Nucleus accumbens (tissue), 56 donors: ENCODE data around the gene NOXO1.
A peak's percentile ranks its signal among the peaks of the same experiment; 100 is the strongest.

Experiments
- DNase-seq, 56 donors: peaks; one replicate each; lab custom pipeline; 2025; lab: John Stamatoyannopoulos, UW

The NOXO1 gene

DNA sequence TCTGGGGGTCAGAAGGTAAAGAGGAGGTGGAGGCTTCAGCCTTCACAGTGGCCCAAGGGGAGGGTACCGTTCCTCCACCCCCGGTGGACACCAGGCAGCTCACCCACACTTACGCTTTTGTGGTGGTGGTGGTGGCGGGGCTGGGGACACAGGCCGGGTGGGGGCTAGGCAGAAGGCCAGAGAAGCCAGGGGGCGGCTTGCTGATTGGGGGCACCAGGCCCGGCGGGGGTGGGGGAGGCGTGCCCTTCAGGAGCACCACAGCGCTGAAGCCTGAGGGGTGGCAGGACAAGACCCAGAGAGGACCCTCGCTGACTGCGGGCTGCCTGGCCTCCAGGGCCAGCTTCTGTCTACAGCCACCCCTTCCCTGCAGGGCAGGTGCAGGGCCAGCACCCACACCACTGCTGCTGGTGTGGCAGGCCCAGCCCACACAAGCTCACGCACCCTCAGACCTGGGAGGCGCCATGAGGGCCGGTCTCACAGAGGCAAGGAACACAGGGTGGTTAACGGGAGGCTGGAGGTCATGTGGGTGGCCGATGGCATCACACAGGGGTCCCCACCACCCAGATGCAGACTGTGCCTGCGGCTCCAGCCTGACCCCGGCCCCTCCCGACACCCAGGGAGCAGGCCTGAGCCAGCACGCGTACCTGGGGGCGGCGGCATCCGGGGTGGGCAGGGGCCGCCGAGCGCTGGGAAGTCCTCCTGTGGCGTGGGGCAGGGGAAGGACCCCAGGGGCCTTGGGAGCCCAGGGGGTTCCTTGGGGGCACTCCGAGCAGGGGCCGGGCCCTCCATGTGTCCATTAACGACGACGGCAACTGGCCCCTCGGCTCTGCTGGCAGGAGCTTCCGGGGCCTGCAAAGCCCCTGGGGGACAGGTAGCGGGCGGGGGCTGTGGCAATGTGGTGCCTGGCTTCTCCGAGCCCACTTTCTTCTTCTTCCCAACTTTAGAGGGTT lies 17.9 kb upstream of the NOXO1 start:
- no peak for DNase-seq

DNA sequence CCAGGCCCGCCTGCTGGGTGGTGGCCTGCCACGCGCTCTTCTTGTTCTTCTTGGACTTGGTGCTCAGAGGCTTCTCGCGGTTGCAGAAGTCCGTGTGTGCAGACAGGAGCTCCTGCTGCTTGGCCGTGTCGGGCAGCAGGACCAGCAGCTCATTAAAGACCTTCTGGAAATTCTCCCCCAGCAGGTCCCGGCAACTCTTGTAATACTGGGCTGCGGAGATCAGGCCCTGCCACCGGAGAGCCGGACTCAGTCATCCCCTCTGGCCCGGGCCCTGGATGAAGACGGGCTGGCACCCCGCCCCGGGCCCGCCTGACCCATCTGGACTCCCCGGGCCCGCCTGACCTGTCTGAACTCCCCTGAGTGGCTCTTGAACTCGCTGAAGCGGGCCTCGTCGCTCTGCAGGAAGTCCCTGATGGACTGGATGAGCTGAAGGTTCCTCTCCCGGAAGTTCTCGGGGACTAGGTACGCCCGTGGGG lies 17.1 kb upstream of the NOXO1 start:
- no peak for DNase-seq

DNA sequence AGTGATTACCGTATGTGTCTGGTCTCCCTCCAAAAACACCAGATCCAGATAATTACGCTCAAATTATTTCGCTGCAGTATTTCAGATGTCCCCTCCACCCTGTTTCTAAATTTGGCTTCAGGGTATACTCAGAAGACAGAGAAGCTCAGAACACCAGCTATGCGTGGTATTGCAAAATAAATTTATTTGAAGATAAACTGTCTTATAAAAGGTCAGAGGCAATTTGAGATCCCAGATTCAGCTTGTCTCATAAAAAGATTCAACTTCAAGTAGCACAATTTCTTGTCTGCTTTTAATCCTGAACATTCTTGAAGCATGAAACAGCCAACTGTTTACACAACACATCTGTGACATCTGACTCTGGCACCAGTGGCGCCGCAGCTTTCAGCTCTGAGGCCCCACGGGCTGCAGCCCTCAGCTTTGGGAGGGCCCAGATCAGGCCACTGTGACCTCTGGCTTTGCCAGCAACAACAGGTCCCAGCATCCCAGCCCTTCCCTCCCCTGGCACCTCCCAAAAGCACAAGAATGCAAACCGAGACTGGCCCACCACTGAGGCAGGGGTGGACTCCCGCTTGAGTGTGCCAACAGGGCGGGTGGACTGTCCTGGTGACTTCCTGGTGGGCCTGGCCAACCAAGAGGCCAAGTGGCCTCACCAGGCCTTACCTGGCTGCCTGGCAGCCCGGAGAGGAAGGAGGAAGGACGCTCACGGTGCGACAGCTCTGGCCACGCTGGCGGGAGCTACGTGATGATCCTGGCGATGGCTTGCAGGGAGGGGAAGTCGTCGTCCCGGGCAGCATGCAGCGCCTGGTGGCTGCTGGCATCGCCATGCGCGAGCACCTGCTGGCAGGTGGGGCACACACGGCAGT lies 16.5 kb upstream of the NOXO1 start:
- no peak for DNase-seq

- DNase-seq = no peak
These were observed 12.5 kb upstream of the NOXO1 start for GRCh38 chr16:1993731-1994131.

DNA sequence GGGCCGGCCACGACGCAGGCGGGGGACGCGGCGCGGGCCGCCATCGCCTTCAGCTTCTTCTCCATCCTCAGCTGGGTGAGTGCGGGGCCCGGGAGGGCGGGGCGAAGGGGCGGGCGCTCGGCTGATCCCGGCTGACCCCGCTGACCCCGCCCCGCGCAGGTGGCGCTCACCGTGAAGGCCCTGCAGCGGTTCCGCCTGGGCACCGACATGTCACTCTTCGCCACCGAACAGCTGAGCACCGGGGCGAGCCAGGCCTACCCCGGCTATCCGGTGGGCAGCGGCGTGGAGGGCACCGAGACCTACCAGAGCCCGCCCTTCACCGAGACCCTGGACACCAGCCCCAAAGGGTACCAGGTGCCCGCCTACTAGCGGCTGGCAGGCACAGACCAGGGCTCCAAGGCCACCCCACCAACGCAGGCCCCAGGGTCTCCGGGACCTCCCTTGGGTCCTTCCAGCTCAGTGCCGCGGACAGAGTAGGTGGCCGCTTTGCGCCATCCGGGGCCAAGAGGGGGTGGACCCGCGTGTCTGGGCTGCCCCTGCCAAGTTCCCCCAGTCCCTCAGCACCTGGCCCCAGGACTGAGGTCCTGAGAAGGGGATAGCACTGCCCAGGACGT lies 11.5 kb upstream of the NOXO1 start:
- DNase-seq = no peak

- peak in 55 of 56 donors; percentile 34 to 94 (median 80) for DNase-seq
These were observed 10.9 kb upstream of the NOXO1 start for GRCh38 chr16:1991948-1992703.

DNA sequence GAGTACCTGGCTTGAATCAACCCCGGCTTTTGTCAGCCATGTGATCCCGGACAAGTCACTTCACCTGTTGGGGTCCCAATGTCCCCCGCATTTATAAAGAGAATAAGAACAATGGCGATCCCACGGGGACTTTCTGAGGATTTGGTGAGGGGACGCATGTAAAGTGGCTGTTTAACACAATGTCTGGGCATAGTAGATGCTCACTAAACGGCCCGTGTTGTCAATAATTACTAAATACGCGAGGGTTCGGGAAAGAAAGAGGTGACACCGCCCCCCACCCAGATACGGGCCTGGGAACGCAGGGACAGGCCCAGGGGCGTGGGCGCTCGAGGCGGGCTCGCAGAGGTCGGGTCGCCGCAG lies 10.3 kb upstream of the NOXO1 start:
- DNase-seq = no peak

DNA sequence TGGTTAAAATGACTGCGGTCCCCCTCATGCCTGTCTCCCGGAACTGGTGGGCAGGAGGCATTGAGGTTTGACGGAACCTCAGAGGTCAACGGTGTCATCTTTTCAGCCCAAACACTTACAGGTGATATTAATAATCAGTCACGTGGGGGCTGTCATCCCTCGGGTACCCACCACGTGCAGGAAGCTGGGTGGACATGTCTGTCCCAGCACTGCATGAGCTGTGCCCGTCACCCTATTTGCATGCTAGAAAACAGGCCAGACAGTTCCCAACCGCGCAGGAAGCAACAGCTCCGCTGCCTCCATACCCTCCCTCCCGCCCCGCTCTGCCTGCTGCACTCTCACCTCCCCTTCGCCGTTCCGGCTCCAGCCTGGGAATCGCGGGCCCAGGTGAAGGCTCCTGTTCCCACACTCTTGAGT lies 9.9 kb upstream of the NOXO1 start:
- no peak for DNase-seq

GRCh38 chr16:1990351-1991134 lies 9.3 kb upstream of the NOXO1 start:
- peak in 3 of 56 donors; percentile 30 to 46 (median 41) for DNase-seq

DNA sequence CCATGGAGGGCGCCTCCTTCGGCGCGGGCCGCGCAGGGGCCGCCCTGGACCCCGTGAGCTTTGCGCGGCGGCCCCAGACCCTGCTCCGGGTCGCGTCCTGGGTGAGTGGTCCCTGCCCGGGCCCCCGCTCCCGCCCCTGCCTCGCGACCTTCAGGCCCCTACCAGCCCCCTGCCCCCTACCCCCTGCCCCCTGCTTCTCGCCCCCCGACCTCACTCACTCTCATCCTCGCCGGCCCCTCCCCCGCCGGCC lies 8.8 kb upstream of the NOXO1 start:
- no peak for DNase-seq

GRCh38 chr16:1989209-1990100 lies 8.2 kb upstream of the NOXO1 start, which contains the start of gene SYNGR3:
Gene SYNGR3 (plus strand): TSS chr16:1989970. CDS start chr16:1990103, 133 bp downstream.
- peak in 1 of 56 donors; percentile 24 for DNase-seq

- DNase-seq = no peak
These were observed 5.9 kb upstream of the NOXO1 start for GRCh38 chr16:1987198-1987597.

DNA sequence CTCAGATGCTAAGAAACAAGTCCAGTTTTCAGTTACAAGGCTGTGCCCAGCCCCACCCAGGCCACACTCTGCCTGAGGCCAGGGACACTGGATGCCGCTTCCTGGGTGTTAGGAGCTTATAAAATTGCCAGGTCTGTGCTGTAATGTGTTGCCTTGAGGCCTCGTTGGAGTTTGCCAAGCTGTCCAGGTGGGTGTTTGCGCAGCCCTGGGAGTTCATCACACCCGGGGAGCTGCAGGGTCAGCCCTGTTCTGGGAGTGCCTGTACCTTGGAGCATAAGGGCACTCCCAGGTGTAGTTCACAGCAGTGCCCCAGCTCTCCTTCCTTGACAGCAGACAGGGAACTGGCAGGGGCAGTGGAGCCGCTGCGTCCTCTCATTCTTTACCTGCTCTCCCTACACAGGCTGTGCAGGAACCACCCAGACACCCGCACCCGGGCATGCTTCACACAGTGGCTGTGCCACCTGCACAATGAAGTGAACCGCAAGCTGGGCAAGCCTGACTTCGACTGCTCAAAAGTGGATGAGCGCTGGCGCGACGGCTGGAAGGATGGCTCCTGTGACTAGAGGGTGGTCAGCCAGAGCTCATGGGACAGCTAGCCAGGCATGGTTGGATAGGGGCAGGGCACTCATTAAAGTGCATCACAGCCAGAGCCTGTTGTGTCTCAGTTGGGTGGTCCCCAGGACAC lies 4.3 kb upstream of the NOXO1 start:
- no peak for DNase-seq

DNA sequence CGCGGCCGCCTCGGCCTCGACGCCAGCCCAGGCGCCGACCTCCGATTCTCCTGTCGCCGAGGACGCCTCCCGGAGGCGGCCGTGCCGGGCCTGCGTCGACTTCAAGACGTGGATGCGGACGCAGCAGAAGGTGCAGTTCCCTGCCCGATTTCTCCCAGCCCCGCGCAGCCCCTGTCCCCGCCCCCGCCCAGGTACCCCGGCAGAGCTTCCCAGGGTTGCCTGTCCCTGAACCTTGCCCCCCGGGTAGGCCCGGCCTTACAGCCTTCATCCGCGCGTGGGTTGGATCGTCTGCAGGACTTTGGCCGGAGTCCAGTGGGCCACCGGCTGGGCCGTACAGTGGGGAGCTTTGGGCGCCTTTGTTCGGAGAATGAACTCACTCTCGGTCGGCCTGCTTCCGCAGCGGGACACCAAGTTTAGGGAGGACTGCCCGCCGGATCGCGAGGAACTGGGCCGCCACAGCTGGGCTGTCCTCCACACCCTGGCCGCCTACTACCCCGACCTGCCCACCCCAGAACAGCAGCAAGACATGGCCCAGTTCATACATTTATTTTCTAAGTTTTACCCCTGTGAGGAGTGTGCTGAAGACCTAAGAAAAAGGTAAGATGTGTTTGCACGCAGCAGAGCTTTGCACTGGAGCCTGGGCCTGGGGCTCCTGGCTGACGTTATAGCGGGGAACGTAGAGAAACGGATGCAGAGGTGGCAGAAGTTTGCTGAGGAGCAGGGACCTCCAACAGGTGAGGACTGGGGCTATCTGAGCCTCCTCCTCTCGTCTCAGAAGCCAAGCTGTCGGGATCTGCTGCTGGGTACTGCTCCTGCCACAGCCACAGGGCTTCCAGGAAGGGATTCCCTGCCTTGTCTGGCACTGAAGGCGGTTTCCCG lies 3.3 kb upstream of the NOXO1 start:
- peak in 12 of 56 donors; percentile 34 to 59 (median 50) for DNase-seq

GRCh38 chr16:1983544-1984346 lies 2.5 kb upstream of the NOXO1 start, which contains the start of gene GFER:
Gene GFER (plus strand): TSS chr16:1984193. CDS start chr16:1984219, 26 bp downstream.
- peak in 55 of 56 donors; percentile 36 to 91 (median 77) for DNase-seq
